HL-60 (cell line): ENCODE results near the gene SPATA20.

ENCODE experiments used
- CTCF ChIP-seq: IDR thresholded peaks from one replicate; pipeline ENCODE4 v1.5.1; 2011; ENCODE audit warnings: low read length, control low read depth, inconsistent platforms; ENCODE audit not compliant: insufficient read depth
- GABPA ChIP-seq: IDR thresholded peaks from 2 replicates; pipeline ENCODE4 v1.6.1; 2012; ENCODE audit warnings: low read depth
- POLR2AphosphoS5 ChIP-seq: IDR thresholded peaks from 2 replicates; pipeline ENCODE4 v1.6.1; 2012; ENCODE audit warnings: low read depth
- REST ChIP-seq: IDR thresholded peaks from 2 replicates; pipeline ENCODE4 v1.6.1; 2012; ENCODE audit warnings: low read depth; ENCODE audit not compliant: insufficient replicate concordance
- SPI1 ChIP-seq: IDR thresholded peaks from 2 replicates; pipeline ENCODE4 v1.6.1; 2012; ENCODE audit warnings: low read depth, mild to moderate bottlenecking, borderline replicate concordance

- TF ChIP-seq CTCF (no peak), POLR2AphosphoS5 (no peak), GABPA (no peak), SPI1 (no peak), REST (no peak)
Measured at GRCh38 chr17:50570032-50570431, 23.1 kb downstream of the SPATA20 start.
